Measurements from ENCODE around the gene ACTN1.

ACTN1 gene

GRCh38 chr14:68884031-68885030 is 94.8 kb downstream of the ACTN1 start:
- DNase-seq, result peak; percentile 13

GRCh38 chr14:68882235-68882634 is 96.9 kb downstream of the ACTN1 start:
- DNase-seq, result no peak

- no peak for DNase-seq
Observed at GRCh38 chr14:68881396-68881795, 97.7 kb downstream of the ACTN1 start.

GRCh38 chr14:68880581-68881105 is 98.5 kb downstream of the ACTN1 start:
- no peak for DNase-seq

DNA sequence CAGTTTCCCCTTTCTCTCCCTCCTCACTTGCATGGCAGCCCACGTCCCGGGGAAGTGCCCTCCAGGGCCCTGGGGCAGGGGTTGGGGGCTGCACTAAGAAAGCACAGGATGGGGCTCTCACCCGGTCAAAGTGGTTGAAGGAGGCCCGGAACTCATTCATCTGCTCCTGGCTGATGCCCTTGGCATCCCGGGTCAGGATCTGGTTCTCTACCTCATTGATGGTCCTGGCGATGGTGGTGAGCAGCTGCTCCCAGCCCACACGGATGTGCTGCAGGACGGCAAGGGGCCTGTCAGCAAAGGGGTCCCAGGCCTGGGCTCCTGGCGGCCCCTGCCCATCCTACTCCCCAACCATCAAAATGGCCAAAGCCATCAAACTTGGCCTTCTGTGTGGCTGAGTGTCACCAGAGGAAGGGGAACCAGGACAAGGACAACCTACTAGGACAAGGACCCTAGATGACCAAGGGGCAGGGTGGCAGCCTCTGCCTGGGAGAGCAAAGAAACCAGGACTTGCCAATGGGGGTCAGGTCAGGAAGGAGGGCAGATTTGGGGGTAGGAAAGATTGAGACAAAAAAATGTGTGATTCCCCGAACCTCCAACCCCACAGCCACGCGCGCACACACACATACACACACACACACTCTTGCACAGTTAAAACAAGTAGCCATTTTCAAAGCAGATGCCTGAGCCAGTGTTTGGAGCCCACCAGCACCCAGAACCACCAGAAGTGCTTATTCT is 99.1 kb downstream of the ACTN1 start:
- no peak for DNase-seq

DNA sequence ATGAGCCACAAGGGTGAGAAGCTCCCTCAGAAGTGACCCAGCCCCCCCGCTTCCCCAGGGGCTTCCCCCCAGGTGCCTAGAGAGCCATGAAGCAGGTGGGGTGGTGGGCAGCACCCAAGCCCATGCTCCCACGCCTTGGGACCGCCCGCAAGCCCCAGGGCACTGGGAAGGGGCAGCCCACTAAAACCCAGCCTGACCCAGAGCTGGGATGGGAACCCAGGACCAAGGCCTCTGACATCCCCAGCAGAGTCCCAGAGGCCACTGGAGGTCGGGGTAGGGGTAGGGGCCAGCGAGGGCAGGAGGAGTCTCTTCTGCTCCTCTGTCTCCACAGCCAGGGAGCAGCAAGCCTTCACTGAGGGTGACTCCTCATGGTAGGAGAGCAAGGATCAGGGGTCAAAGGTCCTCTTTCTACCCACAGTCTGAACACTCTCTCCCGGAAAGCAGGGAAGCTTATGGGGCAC is 99.8 kb downstream of the ACTN1 start:
- no peak for DNase-seq

DNA sequence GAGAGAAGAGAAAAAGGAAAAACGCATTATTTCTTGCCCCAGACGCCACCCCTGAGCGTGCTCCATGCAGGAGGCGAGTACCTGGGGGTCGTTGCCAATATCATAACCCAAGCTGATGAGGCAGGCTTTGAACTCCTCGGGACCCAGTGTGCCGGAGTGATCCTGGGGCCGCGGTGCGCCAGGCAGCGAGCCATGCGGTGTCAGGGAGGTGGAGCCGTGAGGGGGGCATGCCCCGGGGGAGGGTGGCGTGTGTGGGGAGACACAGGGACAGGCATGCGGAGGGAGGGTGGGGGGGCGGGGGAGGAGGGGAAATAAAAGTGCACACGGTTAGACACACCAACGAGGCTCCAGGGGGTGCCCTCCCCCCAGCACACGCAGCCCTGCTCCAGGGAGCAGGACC is 100.2 kb downstream of the ACTN1 start:
- DNase-seq, result no peak

DNA sequence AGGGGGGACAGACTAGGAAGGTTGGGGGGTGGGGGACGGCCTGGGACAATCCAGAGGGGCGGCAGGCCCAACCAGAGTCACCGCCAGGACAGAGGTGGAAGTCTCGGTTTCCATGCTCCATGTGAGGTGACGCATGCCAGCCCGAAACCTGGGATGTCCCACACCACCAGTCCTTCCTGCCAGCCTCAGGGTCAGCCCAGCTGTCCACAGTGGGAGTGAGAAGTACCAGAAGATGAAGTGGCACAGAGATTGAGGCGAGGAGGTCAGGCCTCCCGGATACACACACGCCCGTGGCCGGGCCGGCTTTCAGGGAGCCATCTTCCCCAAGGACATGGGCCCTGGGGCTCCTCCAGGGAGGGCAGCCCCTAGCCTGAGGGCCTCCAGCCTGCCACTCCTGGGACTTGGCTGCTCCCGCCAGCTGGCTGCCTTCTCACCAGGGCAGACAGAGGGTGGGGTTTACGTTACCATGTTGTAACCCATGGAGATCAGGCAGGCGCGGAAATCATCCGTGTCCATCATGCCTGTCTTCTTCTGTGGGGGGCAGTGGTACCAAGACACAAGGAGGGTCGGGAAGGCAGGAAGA is 101.0 kb downstream of the ACTN1 start:
- DNase-seq, result no peak

GRCh38 chr14:68876976-68877375 is 102.1 kb downstream of the ACTN1 start:
- DNase-seq, result no peak

DNA sequence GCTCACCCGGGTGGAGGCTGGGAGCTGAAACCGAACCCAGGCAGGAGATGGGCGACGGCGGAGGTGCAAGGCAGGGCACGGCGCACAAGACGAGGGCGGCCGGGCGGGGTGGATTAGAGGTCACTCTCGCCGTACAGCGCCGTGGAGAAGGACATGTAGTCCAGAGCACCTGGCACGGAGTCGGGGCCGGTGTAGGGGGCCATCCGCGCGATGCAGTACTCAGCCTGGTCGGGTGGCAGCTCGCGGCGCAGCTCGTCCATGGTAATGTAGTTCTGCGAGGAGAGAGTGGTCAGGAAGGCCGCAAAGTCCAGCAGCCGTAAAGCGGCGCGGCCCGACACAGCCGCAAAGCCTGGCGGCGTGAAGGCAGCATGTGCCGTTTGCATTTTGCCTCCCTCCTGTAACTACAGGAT is 104.4 kb downstream of the ACTN1 start:
- no peak for DNase-seq

DNA sequence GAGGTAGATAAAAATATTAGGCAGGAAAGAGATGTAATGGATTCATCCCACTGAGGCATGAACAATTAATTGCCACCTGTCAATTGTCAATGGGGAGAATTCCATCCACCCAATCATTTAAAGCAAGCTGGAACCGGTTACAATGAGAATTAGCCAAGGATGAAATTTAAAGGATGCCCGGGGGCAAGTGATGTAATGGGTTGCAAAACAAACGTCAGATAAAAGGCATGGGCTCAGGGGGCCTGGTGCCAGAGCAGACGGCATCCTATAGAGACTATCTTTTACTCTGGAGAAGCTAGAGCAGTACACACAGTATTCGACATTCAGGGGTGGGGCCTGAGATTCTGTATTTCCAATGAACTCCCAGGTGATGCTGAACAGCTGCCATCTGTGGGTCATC is 105.7 kb downstream of the ACTN1 start:
- no peak for DNase-seq

DNA sequence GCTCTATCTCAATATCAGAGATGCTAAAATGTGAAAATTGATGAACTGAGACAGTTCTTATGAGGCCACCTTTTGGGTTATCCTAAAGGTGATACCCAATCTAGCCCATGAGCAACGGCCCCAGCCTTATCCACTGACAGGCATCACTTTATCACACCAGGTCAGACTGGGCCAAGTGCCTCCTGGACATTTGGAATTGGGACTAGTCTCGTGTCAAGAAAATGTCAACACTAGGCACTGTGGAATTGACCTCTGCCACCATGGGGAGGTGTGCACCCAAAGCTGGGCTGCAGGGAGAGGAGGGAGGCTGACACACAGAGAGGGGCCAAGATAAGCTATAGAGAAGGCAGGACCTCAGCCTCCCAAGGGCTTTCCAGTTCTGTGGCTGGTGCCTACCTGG is 107.7 kb downstream of the ACTN1 start:
- DNase-seq, result no peak

- no peak for DNase-seq
Observed at GRCh38 chr14:68866991-68867533, 112.0 kb downstream of the ACTN1 start.

GRCh38 chr14:68865542-68865941 is 113.6 kb downstream of the ACTN1 start:
- DNase-seq, result no peak

- DNase-seq, result no peak
Observed at GRCh38 chr14:68864361-68864750, 114.7 kb downstream of the ACTN1 start.

- DNase-seq, result no peak
Observed at GRCh38 chr14:68863610-68864360, 115.3 kb downstream of the ACTN1 start.

- DNase-seq, result peak; percentile 87
Observed at GRCh38 chr14:68862954-68863594, 116.0 kb downstream of the ACTN1 start.

- DNase-seq, result no peak
Observed at GRCh38 chr14:68860771-68861170, 118.3 kb downstream of the ACTN1 start.

DNA sequence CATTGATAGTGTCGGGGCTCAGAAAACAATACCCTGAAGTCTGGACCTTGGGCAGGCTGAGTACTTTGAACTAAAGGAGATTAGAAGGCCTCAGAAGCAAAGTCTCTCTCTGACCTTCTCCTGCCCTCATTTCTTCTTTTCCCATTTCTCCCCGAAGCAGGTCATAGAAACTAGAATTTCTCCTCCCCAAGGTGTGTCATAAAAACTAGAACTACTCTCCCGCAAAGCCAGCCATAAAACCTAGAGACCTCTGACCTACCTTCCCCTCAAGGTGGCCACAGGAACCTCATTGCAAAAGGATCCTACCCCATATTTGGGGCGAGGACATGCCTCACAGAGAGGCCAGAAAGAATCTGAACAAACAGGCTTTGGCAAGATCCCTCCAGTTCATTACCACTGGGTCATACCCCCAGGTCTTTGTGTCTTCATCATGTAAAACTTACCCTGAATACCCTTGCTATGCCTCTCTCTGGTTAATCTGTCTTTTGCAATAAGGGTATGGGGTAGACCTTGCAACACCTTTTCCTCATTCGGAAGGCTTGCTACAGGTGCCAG is 121.5 kb downstream of the ACTN1 start:
- DNase-seq, result no peak

DNA sequence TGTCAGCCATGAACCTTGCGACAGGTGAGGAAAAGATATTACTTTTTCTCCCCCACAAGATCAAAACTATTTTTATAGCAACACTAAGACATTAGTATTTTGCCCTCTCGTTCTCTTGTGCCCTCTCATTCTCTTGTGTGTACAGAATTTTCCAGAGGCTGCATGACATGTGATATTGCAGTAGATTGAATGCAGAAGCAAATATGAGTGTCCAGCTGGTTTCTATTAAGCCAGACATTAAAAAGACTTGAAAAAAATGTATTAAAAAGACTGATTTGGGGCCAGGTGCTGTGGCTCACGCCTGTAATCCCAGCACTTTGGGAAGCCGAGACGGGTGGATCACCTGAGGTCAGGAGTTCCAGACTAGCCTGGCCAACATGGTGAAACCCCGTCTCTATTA is 122.5 kb downstream of the ACTN1 start:
- no peak for DNase-seq

GRCh38 chr14:68854421-68854820 is 124.7 kb downstream of the ACTN1 start:
- no peak for DNase-seq
